H9 (cell line): Measurements from ENCODE around the gene CC2D2B. TPM values are rescaled to one million over a fixed set of nuclear protein-coding genes. Genes with fewer than 3 reads are reported as not detected.

Experiments used
- DNase-seq: peaks from one replicate; pipeline ENCODE4 v3.0.0-alpha.2; 2017
- H2AFZ ChIP-seq: one replicate; pipeline ENCODE4 v1.6.1; 2013; ENCODE audit warnings: mild to moderate bottlenecking, low read length, control low read depth, moderate library complexity
- H2AK5ac ChIP-seq: 2 replicates; pipeline ENCODE4 v1.6.1; 2013; ENCODE audit warnings: low read length, control low read depth, mixed read lengths; ENCODE audit not compliant: insufficient read length
- H2BK120ac ChIP-seq: one replicate; pipeline ENCODE4 v1.6.1; 2013; ENCODE audit warnings: low read depth, mild to moderate bottlenecking, low read length, control low read depth, inconsistent platforms; ENCODE audit not compliant: poor library complexity, severe bottlenecking
- H2BK12ac ChIP-seq: 2 replicates; pipeline ENCODE4 v1.6.1; 2013; ENCODE audit warnings: low read length, control low read depth, mixed read lengths, low read depth; ENCODE audit not compliant: insufficient read length
- H2BK15ac ChIP-seq: 2 replicates; pipeline ENCODE4 v1.6.1; 2013; ENCODE audit warnings: low read depth, low read length, control low read depth
- H2BK20ac ChIP-seq: one replicate; pipeline ENCODE4 v1.6.1; 2013; ENCODE audit warnings: low read depth, mild to moderate bottlenecking, low read length, control low read depth, inconsistent platforms; ENCODE audit not compliant: poor library complexity, severe bottlenecking
- H2BK5ac ChIP-seq: 2 replicates; pipeline ENCODE4 v1.6.1; 2013; ENCODE audit warnings: low read length, control low read depth, mixed read lengths; ENCODE audit not compliant: insufficient read length
- H3K14ac ChIP-seq: 2 replicates; pipeline ENCODE4 v1.6.1; 2013; ENCODE audit warnings: low read length, control low read depth; ENCODE audit not compliant: insufficient read depth
- H3K18ac ChIP-seq: 2 replicates; pipeline ENCODE4 v1.6.1; 2013; ENCODE audit warnings: low read depth, mild to moderate bottlenecking, mixed read lengths, low read length, control low read depth; ENCODE audit not compliant: insufficient read length
- H3K23ac ChIP-seq: 2 replicates; pipeline ENCODE4 v1.6.1; 2013; ENCODE audit warnings: low read length, control low read depth, mixed read lengths, low read depth; ENCODE audit not compliant: insufficient read length
- H3K23me2 ChIP-seq: 2 replicates; pipeline ENCODE4 v1.6.1; 2013; ENCODE audit warnings: low read depth, mild to moderate bottlenecking, mixed read lengths, low read length, control low read depth; ENCODE audit not compliant: insufficient read length, poor library complexity, severe bottlenecking
- H3K27ac ChIP-seq: 2 replicates; pipeline ENCODE4 v1.5.1; 2013; ENCODE audit warnings: low read length, control low read depth, mixed read lengths, low read depth; ENCODE audit not compliant: insufficient read length
- H3K27me3 ChIP-seq: 2 replicates; pipeline ENCODE4 v1.6.1; 2013; ENCODE audit warnings: low read length, control low read depth, inconsistent platforms; ENCODE audit not compliant: insufficient read depth
- H3K4ac ChIP-seq: 2 replicates; pipeline ENCODE4 v1.6.1; 2013; ENCODE audit warnings: low read depth, mild to moderate bottlenecking, control low read depth, inconsistent platforms, low read length, moderate library complexity
- H3K4me1 ChIP-seq: 2 replicates; pipeline ENCODE4 v1.6.1; 2013; ENCODE audit warnings: low read length, control low read depth, inconsistent platforms; ENCODE audit not compliant: insufficient read depth
- H3K4me2 ChIP-seq: 2 replicates; pipeline ENCODE4 v1.6.1; 2013; ENCODE audit warnings: low read length, control low read depth, mixed read lengths; ENCODE audit not compliant: insufficient read length, insufficient read depth
- H3K56ac ChIP-seq: 2 replicates; pipeline ENCODE4 v1.6.1; 2013; ENCODE audit warnings: low read depth, mild to moderate bottlenecking, mixed read lengths, low read length, control low read depth; ENCODE audit not compliant: insufficient read length
- H3K79me1 ChIP-seq: 2 replicates; pipeline ENCODE4 v1.6.1; 2013; ENCODE audit warnings: low read depth, mild to moderate bottlenecking, moderate library complexity, low read length, control low read depth, inconsistent platforms; ENCODE audit not compliant: insufficient read depth, poor library complexity, severe bottlenecking
- H3K79me2 ChIP-seq: 2 replicates; pipeline ENCODE4 v1.6.1; 2013; ENCODE audit warnings: low read length, control low read depth, inconsistent platforms; ENCODE audit not compliant: insufficient read depth
- H3K9ac ChIP-seq: 2 replicates; pipeline ENCODE4 v1.6.1; 2013; ENCODE audit warnings: low read length, control low read depth, mixed read lengths; ENCODE audit not compliant: insufficient read length; ENCODE audit errors: extremely low read depth
- H3K9me3 ChIP-seq: one replicate; pipeline ENCODE4 v1.6.1; 2013; ENCODE audit warnings: low read depth, low read length, inconsistent platforms; ENCODE audit not compliant: control insufficient read depth
- H3T11ph ChIP-seq: one replicate; pipeline ENCODE4 v1.6.1; 2013; ENCODE audit warnings: mild to moderate bottlenecking, low read length, control low read depth, inconsistent platforms
- H4K20me1 ChIP-seq: one replicate; pipeline ENCODE4 v1.6.1; 2013; ENCODE audit not compliant: control insufficient read depth, insufficient read length, insufficient read depth
- H4K5ac ChIP-seq: 2 replicates; pipeline ENCODE4 v1.6.1; 2013; ENCODE audit warnings: low read depth, mild to moderate bottlenecking, mixed read lengths, low read length, control low read depth; ENCODE audit not compliant: insufficient read length
- H4K8ac ChIP-seq: replicated peaks from 2 replicates; pipeline ENCODE4 v1.6.1; 2013; ENCODE audit warnings: low read length, control low read depth, mixed read lengths, low read depth; ENCODE audit not compliant: insufficient read length
- H4K91ac ChIP-seq: 2 replicates; pipeline ENCODE4 v1.6.1; 2013; ENCODE audit warnings: low read depth, mild to moderate bottlenecking, moderate library complexity, mixed read lengths, low read length, control low read depth; ENCODE audit not compliant: insufficient read length
- H3K27ac Mint-ChIP-seq, 3 experiments: 2 replicates in 2 of 3; 3 replicates in 1 of 3; pipeline ENCODE4 v1.8.0; 2020 to 2021; ENCODE audit warnings: mixed read lengths in 3 of 3, mild to moderate bottlenecking in 1 of 3, moderate library complexity in 1 of 3
- H3K27me3 Mint-ChIP-seq: 2 replicates; pipeline ENCODE4 v1.8.0; 2021; ENCODE audit warnings: low read depth, mild to moderate bottlenecking, moderate library complexity, mixed read lengths
- H3K36me3 Mint-ChIP-seq, 3 experiments: 2 replicates in 2 of 3; 3 replicates in 1 of 3; pipeline ENCODE4 v1.8.0; 2020 to 2021; ENCODE audit warnings: low read depth in 3 of 3, mixed read lengths in 3 of 3; ENCODE audit not compliant: insufficient read depth in 1 of 3
- H3K4me1 Mint-ChIP-seq, 2 experiments: 2 replicates each; pipeline ENCODE4 v1.8.0; 2020; ENCODE audit warnings: mixed read lengths in 2 of 2
- H3K4me3 Mint-ChIP-seq, 2 experiments: 2 replicates in 1 of 2; 3 replicates in 1 of 2; pipeline ENCODE4 v1.8.0; 2020 to 2021; ENCODE audit warnings: mild to moderate bottlenecking in 2 of 2, mixed read lengths in 2 of 2, moderate library complexity in 1 of 2
- H3K9me3 Mint-ChIP-seq, 2 experiments: 2 replicates in 1 of 2; 3 replicates in 1 of 2; pipeline ENCODE4 v1.8.0; 2020; ENCODE audit warnings: mild to moderate bottlenecking in 2 of 2, mixed read lengths in 2 of 2, moderate library complexity in 1 of 2
- WGBS: extraction: QIAGEN DNeasy Blood & Tissue Kit; methylation state at CpG from one replicate; pipeline ENCODE4 v1.1.7; 2013; ENCODE audit warnings: missing lambda C conversion rate, low lambda C conversion rate, mixed read lengths; ENCODE audit not compliant: insufficient read length; ENCODE audit errors: extremely low coverage; 5-methylcytosine and 5-hydroxymethylcytosine counted together
- total RNA-seq: library from RNA; stranded (reverse); gene quantifications from 2 replicates; pipeline ENCODE4 v1.2.1, GENCODE V29; 2021
- TF ChIP-seq, protein P1 (sequence below): fragments of 200-600 bp; sonication (generic); conservative IDR thresholded peaks from 3 replicates; pipeline ENCODE4 v1.8.0; 2021; ENCODE audit warnings: antibody characterized with exemption, mild to moderate bottlenecking

The CC2D2B gene
- total RNA-seq, 1 experiment from 2014 or later: 0.72 TPM

DNA sequence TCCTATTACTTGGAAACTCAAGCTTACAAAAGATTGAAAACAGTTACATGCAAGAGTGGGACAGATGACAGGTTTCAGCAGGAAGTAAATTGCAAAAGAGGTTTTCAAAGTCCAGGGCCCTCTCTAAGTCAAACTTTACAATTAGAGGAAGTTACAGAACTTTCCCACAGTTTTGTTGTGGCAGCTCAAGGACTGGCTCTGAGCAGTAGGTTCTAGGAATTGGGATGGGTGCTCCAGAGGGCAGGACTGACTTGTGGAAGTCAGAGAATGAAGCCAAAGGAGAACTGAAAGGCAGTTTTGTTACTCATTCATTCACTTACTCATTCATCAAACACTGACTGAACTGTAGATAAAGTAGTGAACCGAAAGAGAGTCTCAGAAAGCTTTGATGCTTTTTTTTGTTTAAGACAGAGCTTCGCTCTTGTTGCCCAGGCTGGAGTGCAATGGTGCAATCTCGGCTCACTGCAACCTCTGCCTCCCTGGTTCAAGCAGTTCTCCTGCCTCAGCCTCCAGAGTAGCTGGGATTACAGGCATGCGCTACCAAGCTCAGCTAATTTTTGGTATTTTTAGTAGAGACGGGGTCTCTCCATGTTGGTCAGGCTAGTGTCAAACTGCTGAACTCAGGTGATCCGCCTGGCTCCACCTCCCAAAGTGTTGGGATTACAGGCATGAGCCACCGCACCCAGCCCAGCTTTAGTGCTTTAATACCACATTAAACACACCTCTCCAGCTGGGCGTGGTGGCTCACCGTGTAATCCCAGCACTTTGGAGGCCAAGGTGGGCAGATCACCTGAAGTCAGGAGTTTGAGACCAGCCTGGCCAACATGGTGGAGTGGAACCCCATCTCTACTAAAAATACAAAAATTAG lies 68.8 kb downstream of the CC2D2B start:
- no peak overlapping the region for H3K4ac ChIP-seq
- no peak overlapping the region for H4K91ac ChIP-seq
- no peak for DNase-seq
- WGBS: no CpG with 5 or more reads among the region's 9 CpGs
- no peaks in the 10 kb centered on the region for H3K9me3 ChIP-seq
- no peak overlapping the region for H3K27ac Mint-ChIP-seq
- no peak overlapping the region for H3K14ac ChIP-seq
- H3K27me3 Mint-ChIP-seq: no peaks in the 10 kb centered on the region
- H2AK5ac ChIP-seq: no peak overlapping the region
- no peaks in the 10 kb centered on the region for H3K79me2 ChIP-seq
- H3K36me3 Mint-ChIP-seq: no peaks in the 10 kb centered on the region
- peaks cover 0 to 8% of the 10 kb centered on the region in 2 experiments; a peak in 2 of 4 replicates for H3K4me1 Mint-ChIP-seq
- H3K23ac ChIP-seq: no peak overlapping the region
- H3T11ph ChIP-seq: no peak overlapping the region
- no peak overlapping the region for H2BK5ac ChIP-seq
- no peak overlapping the region for H3K4me3 Mint-ChIP-seq
- H2BK120ac ChIP-seq: no peak overlapping the region
- no peak overlapping the region for H3K27ac ChIP-seq
- H4K5ac ChIP-seq: no peak overlapping the region
- no peak overlapping the region for H4K8ac ChIP-seq
- H4K20me1 ChIP-seq: no peaks in the 10 kb centered on the region
- H2BK20ac ChIP-seq: no peak overlapping the region
- no peaks in the 10 kb centered on the region for H3K27me3 ChIP-seq
- H3K4me1 ChIP-seq: no peaks in the 10 kb centered on the region
- no peak overlapping the region for H3K4me2 ChIP-seq
- no peak overlapping the region for H2AFZ ChIP-seq
- H3K56ac ChIP-seq: no peak overlapping the region
- TF ChIP-seq, protein P1, sequence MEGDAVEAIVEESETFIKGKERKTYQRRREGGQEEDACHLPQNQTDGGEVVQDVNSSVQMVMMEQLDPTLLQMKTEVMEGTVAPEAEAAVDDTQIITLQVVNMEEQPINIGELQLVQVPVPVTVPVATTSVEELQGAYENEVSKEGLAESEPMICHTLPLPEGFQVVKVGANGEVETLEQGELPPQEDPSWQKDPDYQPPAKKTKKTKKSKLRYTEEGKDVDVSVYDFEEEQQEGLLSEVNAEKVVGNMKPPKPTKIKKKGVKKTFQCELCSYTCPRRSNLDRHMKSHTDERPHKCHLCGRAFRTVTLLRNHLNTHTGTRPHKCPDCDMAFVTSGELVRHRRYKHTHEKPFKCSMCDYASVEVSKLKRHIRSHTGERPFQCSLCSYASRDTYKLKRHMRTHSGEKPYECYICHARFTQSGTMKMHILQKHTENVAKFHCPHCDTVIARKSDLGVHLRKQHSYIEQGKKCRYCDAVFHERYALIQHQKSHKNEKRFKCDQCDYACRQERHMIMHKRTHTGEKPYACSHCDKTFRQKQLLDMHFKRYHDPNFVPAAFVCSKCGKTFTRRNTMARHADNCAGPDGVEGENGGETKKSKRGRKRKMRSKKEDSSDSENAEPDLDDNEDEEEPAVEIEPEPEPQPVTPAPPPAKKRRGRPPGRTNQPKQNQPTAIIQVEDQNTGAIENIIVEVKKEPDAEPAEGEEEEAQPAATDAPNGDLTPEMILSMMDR: no peak
- H3K18ac ChIP-seq: no peak overlapping the region
- H3K23me2 ChIP-seq: no peaks in the 10 kb centered on the region
- no peaks in the 10 kb centered on the region for H3K79me1 ChIP-seq
- H3K9me3 Mint-ChIP-seq: no peaks in the 10 kb centered on the region
- H2BK15ac ChIP-seq: no peak overlapping the region
- no peak overlapping the region for H3K9ac ChIP-seq
- H2BK12ac ChIP-seq: no peak overlapping the region
